GM21528 (cell line): ENCODE data around the gene RFTN1.
"Not testable (repeated sequence)": the region's sequence is repeated elsewhere in the genome, so short reads cannot be mapped to it uniquely, and the experiment has no call there.

ENCODE experiments used
- ATAC-seq: cut with Tn5 transposase; IDR thresholded peaks from one replicate; pipeline ENCODE4 v1.9.1; 2021; ENCODE audit warnings: mild to moderate bottlenecking, moderate library complexity; ENCODE audit not compliant: unreplicated experiment, low FRiP score

RFTN1 gene

GRCh38 chr3:16508243-16508578, 5.3 kb downstream of the RFTN1 start:
- ATAC-seq, result no peak

DNA sequence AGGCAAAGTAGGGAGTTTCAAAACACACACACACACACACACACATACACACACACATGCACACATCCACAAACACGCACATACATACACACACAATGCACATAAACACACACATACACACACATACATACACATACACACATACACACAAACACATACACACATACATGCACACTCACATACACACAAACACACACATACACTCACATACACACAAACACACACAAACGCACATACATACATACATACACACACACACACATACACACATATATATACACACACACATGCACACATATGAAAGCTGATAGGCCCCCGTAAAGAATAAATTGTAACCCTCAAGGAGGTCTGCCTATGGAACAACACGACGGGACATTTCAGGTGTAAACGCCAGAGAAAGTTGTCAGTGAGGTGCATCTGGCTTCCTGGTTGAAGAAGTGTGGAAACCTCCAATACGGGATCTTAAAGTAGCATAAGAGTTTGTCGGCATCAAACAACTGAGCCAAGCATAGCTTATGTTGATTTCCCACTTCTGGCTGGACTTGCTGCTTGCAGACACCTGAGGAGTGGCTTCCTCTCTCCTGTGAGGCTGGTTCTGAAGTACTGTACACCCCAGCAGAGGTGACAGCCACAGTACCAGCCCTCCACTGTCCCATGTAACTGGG, 5.8 kb downstream of the RFTN1 start:
- ATAC-seq, result no peak

- no peak for ATAC-seq
These were observed 6.5 kb downstream of the RFTN1 start for GRCh38 chr3:16506884-16507577.

DNA sequence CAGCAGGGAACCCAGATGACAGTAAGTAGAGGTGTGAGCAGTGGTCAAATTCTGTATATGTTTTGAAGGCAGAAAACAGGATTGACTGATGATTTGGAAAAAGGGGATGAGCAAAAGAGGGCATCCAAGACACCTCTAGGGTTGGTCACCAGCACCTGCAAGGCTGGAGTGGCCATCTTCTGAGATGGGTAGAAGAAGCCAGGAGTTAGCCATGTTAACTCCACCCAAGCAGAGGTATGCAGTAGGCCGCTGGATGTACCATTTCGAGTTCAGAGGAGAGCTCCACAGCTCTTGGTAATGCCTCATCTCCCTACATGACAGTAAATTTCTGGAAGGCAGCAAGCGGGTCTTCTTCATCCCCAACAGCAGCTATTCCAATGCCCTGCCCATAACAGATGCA, 7.0 kb downstream of the RFTN1 start:
- ATAC-seq, result no peak

- ATAC-seq, result no peak
These were observed 8.8 kb downstream of the RFTN1 start for GRCh38 chr3:16504692-16505091.

- ATAC-seq, result peak; percentile 91
These were observed 9.3 kb downstream of the RFTN1 start for GRCh38 chr3:16504242-16504641.

DNA sequence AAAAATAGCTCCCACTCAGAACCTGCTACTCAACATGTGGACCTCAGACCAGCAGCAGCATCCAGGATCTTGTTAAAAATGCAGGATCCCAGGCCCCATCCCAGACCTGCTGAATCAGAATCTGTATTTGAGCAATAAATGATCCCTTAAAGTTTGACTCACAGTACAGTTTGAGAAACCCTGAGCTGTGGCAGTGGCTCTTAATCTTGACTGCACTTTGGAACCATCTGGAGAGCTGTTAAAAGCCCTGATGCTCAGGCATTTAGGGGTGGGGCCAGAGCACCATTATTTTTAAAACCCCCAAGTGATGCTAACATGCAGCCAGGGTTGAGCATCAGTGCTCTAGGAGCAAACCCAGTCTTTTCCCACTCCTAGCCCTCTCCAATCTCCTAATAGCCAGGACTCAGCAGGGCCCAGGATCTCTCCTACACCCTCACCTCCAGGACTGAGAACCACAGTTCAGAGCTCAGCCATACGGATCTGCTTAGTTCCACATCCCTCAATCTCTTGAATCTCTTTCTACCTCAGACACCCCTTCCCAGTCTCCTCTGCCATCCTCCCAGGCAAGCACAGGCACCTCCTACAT, 10.2 kb downstream of the RFTN1 start:
- no peak for ATAC-seq

GRCh38 chr3:16502347-16502908, 11.1 kb downstream of the RFTN1 start:
- ATAC-seq, result no peak

- no peak for ATAC-seq
These were observed 12.1 kb downstream of the RFTN1 start for GRCh38 chr3:16501376-16501775.

DNA sequence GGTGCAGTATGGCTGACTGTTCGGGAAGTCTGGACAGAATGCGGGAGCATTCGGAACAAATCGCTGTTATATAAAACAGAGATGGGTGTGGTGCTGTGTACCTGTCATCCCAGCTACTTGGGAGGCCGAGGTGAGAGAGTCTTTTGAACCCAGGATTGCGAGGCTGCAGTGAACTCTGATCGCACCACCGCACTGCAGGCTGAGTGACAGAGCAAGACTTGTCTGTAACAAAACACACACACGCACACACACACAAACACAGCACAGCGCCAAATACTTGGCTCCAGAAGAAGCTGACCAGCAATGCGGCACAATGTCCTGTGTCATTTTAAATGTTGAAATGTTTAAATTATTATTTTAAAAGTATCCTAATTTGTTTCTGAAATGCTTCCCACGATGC, 12.6 kb downstream of the RFTN1 start:
- no peak for ATAC-seq

DNA sequence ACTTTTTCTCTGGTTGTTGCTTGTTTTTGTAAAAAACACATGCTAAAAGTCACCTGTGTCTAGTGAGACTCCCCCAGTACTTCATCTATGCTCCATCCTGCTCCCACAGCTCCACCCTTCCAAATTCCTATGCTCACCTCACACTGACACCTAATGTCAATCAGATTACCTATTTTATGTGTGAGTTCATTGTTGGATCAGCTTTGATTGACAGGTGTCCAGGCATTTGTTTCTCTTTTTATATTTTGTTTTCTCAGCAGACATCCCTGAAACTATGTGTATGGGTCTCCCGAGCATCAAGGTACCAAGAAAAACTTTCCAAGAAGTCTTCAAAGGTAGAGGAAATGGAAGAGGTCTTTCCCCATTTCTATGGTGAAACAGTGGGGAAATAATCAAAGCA, 13.4 kb downstream of the RFTN1 start:
- no peak for ATAC-seq

GRCh38 chr3:16499351-16499750, 14.1 kb downstream of the RFTN1 start:
- no peak for ATAC-seq

DNA sequence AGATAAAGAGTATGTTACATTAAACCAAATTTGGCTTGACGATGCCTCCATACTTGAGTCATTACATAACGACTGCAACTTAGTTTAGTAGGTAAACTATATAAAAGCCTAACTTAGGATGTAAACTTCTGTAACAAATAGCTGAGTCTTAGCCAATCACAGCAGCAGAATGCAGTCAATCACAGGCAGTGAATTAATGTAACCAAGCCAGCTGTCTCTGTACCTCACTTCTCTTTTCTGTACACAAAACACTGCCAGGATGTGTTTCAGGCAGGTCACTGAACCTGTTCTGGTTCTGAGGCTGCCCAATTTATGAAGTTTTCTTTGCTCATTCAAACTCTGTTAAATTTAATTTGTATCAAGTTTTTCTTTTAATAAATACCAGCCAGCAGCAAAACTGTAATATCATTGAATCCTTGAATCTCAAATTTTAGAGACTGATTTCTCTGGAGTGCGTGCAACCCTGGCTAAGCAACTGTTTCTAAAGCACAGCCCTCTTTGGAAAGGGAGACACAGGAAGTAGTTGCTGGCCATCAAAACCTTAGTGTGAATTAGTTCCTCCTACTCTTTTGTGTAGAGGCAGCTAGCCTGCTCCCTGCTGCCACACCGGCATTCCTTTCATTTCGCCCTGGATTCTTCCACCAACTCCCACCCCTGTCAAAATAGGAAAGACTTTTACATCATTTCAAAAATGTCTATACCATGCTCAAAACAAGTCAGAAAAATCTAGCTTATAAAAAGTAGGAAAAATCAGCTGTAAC, 15.2 kb downstream of the RFTN1 start:
- no peak for ATAC-seq

DNA sequence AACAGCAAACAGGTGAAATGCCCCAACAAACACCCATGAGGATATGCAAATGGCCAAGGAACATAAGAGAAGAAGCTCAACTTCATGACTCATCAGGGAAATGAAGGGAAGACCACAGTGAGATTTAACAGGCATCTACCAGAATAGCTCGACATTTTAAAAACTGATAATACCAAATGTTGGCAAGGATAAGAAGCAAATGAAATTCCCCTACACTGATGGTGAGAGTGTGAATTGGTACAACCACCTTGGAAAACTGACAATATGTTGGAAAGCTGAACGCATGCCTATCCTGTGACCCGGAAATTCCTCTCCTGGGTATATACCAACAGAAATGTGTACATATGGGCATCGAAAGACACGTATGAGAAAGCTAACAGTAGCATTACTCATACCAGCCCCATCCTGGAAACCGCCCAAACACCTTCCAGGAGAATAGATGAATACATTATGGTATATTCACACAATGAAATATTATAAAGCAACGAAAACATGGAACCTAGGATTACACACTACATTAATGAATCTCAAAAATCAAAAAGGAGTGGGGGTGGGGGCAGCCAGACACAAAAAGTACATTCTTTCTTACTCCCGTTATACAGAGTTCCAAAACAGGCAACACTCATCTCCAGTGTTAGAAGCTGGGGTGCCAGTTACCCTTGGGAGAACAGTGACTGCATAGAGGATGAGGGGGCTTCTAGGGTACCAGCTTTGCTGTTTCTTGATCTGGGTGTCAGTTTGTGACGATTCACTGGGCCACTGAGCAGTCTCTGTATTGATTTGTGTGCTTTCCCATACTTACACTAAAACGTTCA, 16.9 kb downstream of the RFTN1 start:
- ATAC-seq, result peak; percentile 72

GRCh38 chr3:16496008-16496407, 17.5 kb downstream of the RFTN1 start:
- ATAC-seq, result peak; percentile 10

DNA sequence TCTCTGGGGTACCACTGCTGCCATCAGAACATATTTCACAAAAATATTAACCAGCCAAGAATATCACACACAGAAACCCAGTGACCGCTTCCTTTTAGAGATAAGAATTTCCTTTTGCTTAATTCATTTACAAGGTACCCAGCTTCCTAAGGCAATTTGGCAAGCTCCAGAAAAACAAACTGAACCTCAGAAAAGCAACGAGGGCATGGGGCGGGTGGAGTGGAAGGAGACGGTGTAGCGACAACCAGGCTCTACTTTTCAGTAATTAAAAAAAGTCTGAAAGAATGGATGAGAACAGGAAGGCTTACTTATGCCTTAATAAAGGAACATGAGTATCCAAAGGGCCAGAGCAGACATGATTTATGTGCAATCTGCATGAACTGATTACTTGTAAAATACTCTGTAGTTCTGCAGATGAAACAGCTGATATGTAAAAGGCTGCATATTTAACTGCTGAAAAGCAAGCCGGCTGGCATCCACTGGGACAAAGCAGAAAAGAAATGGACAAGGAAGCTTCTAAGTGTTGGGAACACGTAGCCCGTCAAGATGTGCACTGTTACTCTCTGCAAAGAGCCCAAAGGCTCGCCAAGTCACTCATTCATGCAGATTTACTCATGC, 18.6 kb downstream of the RFTN1 start:
- ATAC-seq, result no peak

- no peak for ATAC-seq
These were observed 19.4 kb downstream of the RFTN1 start for GRCh38 chr3:16494094-16494493.

- no peak for ATAC-seq
These were observed 23.4 kb downstream of the RFTN1 start for GRCh38 chr3:16490062-16490619.

- ATAC-seq, result not testable (repeated sequence)
These were observed 24.0 kb downstream of the RFTN1 start for GRCh38 chr3:16489326-16490061.
